GM18909 (cell line): Measurements from ENCODE around the gene RGS21.
A peak's percentile ranks its signal among the peaks of the same experiment; 100 is the strongest.
"Not testable (repeated sequence)": the region's sequence is repeated elsewhere in the genome, so short reads cannot be mapped to it uniquely, and the experiment has no call there.

Source experiments
- ATAC-seq: cut with Tn5 transposase; IDR thresholded peaks from one replicate; pipeline ENCODE4 v1.9.1; 2021; ENCODE audit warnings: mild to moderate bottlenecking; ENCODE audit not compliant: unreplicated experiment, poor library complexity

Gene RGS21

GRCh38 chr1:192316942-192317450 lies at the start of gene RGS21:
Gene RGS21 (plus strand): TSS chr1:192316992. CDS start chr1:192343037, 26,045 bp downstream.
- ATAC-seq: no peak

DNA sequence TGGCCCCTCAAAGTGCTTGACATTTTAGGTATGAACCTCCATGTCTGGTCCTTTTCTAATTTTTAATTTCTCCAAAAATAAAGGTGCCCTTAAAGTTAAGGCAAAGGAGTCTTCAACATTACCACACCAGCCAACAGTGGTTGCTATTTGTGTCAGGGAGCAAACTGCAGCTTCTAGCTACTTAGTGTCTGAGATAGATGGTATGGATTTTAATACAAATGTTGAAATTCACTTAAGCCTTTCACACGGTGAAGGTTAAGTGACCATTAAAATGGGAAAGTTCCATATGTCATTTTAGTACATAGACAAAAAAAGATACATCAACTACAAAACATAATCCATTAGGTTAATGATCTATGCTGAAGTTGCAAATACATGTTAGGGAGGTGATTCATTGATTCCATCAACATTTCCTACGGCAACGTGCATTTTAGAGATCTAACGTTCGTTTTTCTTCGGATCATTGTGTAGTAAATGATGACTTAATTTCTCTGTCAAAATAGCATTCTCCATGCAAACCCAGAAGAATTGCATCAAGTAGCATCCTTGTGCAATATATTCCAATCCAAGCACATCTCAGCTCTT lies 48.2 kb upstream of the RGS21 start:
- ATAC-seq: no peak

- ATAC-seq: no peak
Observed at GRCh38 chr1:192270398-192270797, 46.4 kb upstream of the RGS21 start.

- ATAC-seq: no peak
Observed at GRCh38 chr1:192272732-192273131, 44.1 kb upstream of the RGS21 start.

GRCh38 chr1:192274588-192274987 lies 42.2 kb upstream of the RGS21 start:
- ATAC-seq: no peak

- no peak for ATAC-seq
Observed at GRCh38 chr1:192277635-192278034, 39.2 kb upstream of the RGS21 start.

- ATAC-seq: peak; percentile 83
Observed at GRCh38 chr1:192284927-192285326, 31.9 kb upstream of the RGS21 start.

DNA sequence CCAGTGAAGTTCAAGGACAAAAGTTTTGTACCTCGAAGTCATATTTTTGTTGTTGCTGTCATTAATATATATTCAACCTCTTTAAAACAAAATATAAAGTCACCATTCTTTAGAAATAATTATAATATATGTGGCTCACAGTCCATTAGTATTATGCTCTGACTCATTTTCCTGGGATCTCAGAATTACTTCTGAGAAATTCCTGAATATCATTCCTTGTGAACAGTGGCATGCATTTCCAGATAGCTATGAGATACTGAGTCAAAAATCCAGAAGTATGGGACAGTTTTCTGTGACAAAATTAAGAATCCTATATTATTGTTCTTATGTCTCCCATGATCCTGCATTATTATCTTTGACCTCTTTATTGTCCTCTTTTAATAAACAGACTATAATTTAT lies 13.8 kb upstream of the RGS21 start:
- no peak for ATAC-seq

DNA sequence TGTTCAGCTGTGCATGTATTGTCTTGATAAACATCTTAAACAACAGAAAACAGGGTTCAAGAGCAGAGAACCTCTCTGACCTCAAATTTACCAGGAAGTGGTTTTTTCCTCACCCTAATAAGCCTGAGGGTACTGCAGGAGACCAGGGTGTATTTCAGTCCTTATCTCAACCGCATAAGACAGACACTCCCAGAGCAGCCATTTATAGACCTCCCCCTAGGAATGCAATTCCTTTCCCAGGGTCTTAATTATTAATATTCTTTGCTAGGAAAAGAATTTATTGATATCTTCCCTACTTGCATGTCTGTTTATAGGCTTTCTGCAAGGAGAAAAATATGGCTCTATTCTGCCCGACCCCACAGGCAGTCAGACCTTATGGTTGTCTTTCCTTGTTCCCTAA lies 8.5 kb upstream of the RGS21 start:
- ATAC-seq: not testable (repeated sequence)

- ATAC-seq: no peak
Observed at GRCh38 chr1:192311281-192311680, 5.5 kb upstream of the RGS21 start.

GRCh38 chr1:192327997-192328396 lies 11.2 kb downstream of the RGS21 start:
- no peak for ATAC-seq

GRCh38 chr1:192342842-192343241 lies 26.1 kb downstream of the RGS21 start:
- no peak for ATAC-seq

GRCh38 chr1:192343344-192343743 lies 26.6 kb downstream of the RGS21 start:
- ATAC-seq: no peak

DNA sequence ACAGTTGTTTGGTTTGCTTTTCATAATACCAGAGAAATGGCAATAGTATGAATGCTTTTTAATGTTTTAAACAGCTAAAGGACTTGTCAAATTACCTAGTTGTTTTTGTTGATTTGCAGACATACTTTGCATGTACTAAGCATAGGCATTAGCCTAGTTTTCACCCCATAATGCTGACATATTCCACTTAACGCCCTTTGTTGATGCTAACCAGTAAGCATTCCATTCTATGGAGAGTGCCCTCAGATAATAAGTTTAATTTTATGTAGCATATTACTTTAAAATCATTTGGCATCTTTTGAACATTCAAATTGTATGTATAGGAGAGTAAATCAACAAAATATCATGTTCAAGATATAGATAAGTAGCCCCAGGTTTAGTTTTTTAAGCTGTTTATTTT lies 32.5 kb downstream of the RGS21 start:
- no peak for ATAC-seq

- ATAC-seq: no peak
Observed at GRCh38 chr1:192350356-192350755, 33.6 kb downstream of the RGS21 start.

GRCh38 chr1:192351550-192351949 lies 34.8 kb downstream of the RGS21 start:
- ATAC-seq: no peak

GRCh38 chr1:192357924-192358323 lies 41.1 kb downstream of the RGS21 start:
- no peak for ATAC-seq

DNA sequence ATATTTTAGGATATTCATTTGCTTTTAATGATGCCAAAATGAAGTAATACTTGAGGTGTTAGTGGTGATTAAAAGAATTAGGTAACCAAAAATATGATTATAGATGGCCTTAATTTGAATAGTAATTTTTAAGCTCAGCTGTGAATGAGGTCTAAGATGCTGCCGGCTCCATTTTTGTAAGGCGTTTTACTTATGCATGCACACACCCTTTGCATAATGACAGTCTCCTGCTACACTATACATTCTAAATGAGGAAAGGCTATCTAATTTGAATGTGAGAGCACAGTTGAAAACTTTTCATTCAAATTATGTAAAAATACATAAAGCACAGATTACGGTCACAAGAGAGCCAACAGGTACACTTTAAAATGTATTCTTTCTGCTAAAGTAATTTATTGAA lies 41.6 kb downstream of the RGS21 start:
- ATAC-seq: no peak

GRCh38 chr1:192358822-192359221 lies 42.0 kb downstream of the RGS21 start:
- no peak for ATAC-seq

DNA sequence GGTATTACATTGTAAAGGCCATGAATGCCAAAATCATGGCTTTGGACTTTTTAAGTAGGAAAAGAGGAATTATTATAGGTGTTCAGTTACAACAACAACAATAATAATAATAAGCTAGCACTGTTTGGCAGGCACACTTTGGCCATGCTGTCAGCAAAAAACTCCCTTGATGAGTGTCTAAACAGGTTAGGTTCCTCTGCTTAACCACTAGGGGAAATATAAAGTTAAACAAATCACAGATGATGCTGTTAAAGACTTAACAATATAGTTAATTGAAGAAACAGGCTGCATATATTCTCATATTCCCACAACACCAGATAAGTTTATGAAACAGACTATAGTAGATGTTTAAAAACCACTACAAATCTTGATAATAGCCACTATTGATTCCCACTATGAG lies 46.4 kb downstream of the RGS21 start:
- no peak for ATAC-seq

GRCh38 chr1:192367436-192367835 lies 50.6 kb downstream of the RGS21 start:
- no peak for ATAC-seq

- ATAC-seq: no peak
Observed at GRCh38 chr1:192375306-192375705, 58.5 kb downstream of the RGS21 start.

DNA sequence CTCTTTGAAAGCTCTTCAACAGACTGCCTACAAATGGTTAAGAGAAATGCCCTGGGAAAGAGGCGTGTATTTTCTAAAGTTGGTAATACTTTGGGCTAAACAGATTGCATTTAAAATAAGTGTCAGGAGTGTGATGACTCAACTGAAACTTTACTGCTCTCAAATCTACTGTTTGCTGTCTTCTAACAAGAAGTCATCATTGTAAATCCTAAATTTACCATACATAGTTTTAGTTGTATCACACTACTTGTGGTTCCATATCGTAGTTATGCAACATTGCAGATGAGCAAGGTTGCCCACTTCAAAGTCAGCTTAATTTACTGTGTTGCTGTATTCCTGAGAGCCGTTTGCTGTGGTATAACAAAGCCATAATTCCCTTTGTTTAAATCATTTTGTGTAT lies 59.6 kb downstream of the RGS21 start:
- no peak for ATAC-seq
